K562 (cell line): ENCODE data around the gene CBX8.

Experiments used
- CBX2 ChIP-seq: fragments of 200-600 bp; sonication (generic); IDR thresholded peaks from one replicate; pipeline ENCODE4 v1.6.1; 2012; ENCODE audit warnings: mild to moderate bottlenecking, low read length, inconsistent platforms; ENCODE audit not compliant: insufficient read depth, poor library complexity, severe bottlenecking
- HBP1 ChIP-seq: fragments of 450-650 bp; formaldehyde crosslinking; IDR thresholded peaks from 2 replicates; pipeline ENCODE4 v1.4.0; 2022; ENCODE audit warnings: missing genetic modification characterization
- MEIS2 ChIP-seq: fragments of 450-650 bp; IDR thresholded peaks from 2 replicates; pipeline ENCODE4 v1.6.1; 2014; ENCODE audit warnings: mild to moderate bottlenecking; ENCODE audit not compliant: partially characterized antibody

GRCh38 chr17:79812353-79813258, 15.7 kb upstream of the CBX8 start:
- no peak for TF ChIP-seq MEIS2
- no peak for TF ChIP-seq CBX2
- TF ChIP-seq HBP1, result no peak
